Peyer's patch (tissue), 4 donors: ENCODE measurements around the gene CACNA1A. TPM values are rescaled to one million over a fixed set of nuclear protein-coding genes. Genes with fewer than 3 reads are reported as not detected.

Experiments used
- DNase-seq, 3 donors: peaks; one replicate each; pipeline ENCODE4 v3.0.0-alpha.2; 2017 to 2019
- H3K27ac ChIP-seq, 4 donors: fragments of 200-600 bp; sonication (generic); one replicate each; pipeline ENCODE4 v1.5.1; 2016 to 2019
- H3K27me3 ChIP-seq, 2 donors: fragments of 200-600 bp; sonication (generic); one replicate each; pipeline ENCODE4 v1.5.1; 2019
- H3K36me3 ChIP-seq, 3 donors: fragments of 200-600 bp; sonication (generic); one replicate each; pipeline ENCODE4 v1.5.1; 2016 to 2019
- H3K4me1 ChIP-seq, 4 donors: fragments of 200-600 bp; sonication (generic); one replicate each; pipeline ENCODE4 v1.5.1; 2016 to 2019
- H3K4me3 ChIP-seq, 4 donors: fragments of 200-600 bp; sonication (generic); 1 replicate in 3 of 4; 2 replicates in 1 of 4; pipeline ENCODE4 v1.5.1; 2016 to 2019; ENCODE audit warnings: mild to moderate bottlenecking in 1 of 4
- H3K9me3 ChIP-seq, 4 donors: fragments of 200-600 bp; sonication (generic); one replicate each; pipeline ENCODE4 v1.5.1; 2016 to 2019; ENCODE audit warnings: mild to moderate bottlenecking in 1 of 4
- POLR2A ChIP-seq, 2 donors: fragments of 450-650 bp; IDR thresholded peaks; one replicate each; pipeline ENCODE4 v1.5.1; 2017; ENCODE audit warnings: antibody characterized with exemption in 2 of 2, mild to moderate bottlenecking in 2 of 2, moderate library complexity in 2 of 2
- total RNA-seq, 4 donors: library from RNA; depleted of rRNA; stranded (reverse); fragments of >200 nt; gene quantifications; one replicate each; pipeline ENCODE4 v1.1.0, GENCODE V29; 2016
- TF ChIP-seq, protein P1 (sequence below), 6 experiments: fragments of 450-650 bp in 4 of 6; fragments of 200-600 bp in 2 of 6; sonication (generic) in 1 of 6; IDR thresholded peaks; one replicate each; pipeline ENCODE4 v1.5.1; 2017 to 2019; ENCODE audit warnings: antibody characterized with exemption in 6 of 6, mild to moderate bottlenecking in 3 of 6, moderate library complexity in 1 of 6

Gene CACNA1A
- total RNA-seq, 4 donors from 2014 or later = 16.8 to 25.7 (median 21.7) TPM

DNA sequence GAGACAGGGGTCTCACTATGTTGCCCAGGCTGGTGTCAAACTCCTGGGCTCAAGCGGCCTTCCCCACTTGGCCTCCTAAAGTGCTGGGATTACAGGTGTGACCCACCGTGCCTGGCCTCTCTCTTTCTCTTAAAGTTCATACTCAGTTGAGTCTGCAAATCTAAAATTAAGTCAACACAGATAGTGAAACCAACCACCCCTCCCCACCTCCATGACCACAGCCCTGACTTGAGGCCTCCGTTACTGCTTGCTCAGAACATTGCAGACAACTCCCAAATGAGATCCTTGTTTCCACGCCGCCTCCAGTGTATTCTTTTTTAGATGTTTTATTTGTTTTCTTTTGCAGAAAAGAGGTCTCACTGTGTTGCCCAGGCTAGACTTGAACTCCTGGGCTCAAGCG lies 94.4 kb downstream of the CACNA1A start:
- H3K9me3 ChIP-seq = no peaks in the 10 kb centered on the region
- no peak for DNase-seq
- H3K27ac ChIP-seq = no peak overlapping the region
- H3K36me3 ChIP-seq = no peaks in the 10 kb centered on the region
- TF ChIP-seq, protein P1, sequence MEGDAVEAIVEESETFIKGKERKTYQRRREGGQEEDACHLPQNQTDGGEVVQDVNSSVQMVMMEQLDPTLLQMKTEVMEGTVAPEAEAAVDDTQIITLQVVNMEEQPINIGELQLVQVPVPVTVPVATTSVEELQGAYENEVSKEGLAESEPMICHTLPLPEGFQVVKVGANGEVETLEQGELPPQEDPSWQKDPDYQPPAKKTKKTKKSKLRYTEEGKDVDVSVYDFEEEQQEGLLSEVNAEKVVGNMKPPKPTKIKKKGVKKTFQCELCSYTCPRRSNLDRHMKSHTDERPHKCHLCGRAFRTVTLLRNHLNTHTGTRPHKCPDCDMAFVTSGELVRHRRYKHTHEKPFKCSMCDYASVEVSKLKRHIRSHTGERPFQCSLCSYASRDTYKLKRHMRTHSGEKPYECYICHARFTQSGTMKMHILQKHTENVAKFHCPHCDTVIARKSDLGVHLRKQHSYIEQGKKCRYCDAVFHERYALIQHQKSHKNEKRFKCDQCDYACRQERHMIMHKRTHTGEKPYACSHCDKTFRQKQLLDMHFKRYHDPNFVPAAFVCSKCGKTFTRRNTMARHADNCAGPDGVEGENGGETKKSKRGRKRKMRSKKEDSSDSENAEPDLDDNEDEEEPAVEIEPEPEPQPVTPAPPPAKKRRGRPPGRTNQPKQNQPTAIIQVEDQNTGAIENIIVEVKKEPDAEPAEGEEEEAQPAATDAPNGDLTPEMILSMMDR (IDR thresholded peaks at IDR 0.05) = no peak
- no peak for TF ChIP-seq POLR2A (IDR thresholded peaks at IDR 0.05)
- no peak overlapping the region for H3K4me3 ChIP-seq
- no peaks in the 10 kb centered on the region for H3K27me3 ChIP-seq
- no peaks in the 10 kb centered on the region for H3K4me1 ChIP-seq

DNA sequence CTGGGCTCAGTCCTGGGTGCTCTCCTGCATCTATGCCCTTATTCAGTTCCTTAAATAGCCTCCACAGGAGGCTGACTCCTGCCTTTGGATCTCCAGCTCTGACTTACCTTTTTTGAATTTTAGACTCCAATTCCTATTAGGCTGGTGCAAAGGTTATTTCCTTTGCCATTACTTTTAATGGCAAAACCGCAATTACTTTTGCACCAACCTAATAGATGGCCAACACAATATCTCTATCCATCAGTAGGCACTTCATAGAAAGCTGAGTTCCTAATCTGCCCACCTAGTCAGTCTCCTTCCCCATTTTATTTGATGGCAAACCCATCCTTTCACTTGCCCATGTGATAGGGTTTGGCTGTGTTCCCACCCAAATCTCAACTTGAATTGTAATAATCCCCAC lies 95.3 kb downstream of the CACNA1A start:
- Histone ChIP-seq H3K36me3 (no peaks in the 10 kb centered on the region), H3K27ac (no peak overlapping the region), H3K4me3 (no peak overlapping the region), H3K9me3 (no peaks in the 10 kb centered on the region), H3K27me3 (no peaks in the 10 kb centered on the region), H3K4me1 (no peaks in the 10 kb centered on the region)
- DNase-seq = no peak
- TF ChIP-seq POLR2A (IDR thresholded peaks at IDR 0.05) = no peak
- TF ChIP-seq, protein P1 (IDR thresholded peaks at IDR 0.05) = no peak

DNA sequence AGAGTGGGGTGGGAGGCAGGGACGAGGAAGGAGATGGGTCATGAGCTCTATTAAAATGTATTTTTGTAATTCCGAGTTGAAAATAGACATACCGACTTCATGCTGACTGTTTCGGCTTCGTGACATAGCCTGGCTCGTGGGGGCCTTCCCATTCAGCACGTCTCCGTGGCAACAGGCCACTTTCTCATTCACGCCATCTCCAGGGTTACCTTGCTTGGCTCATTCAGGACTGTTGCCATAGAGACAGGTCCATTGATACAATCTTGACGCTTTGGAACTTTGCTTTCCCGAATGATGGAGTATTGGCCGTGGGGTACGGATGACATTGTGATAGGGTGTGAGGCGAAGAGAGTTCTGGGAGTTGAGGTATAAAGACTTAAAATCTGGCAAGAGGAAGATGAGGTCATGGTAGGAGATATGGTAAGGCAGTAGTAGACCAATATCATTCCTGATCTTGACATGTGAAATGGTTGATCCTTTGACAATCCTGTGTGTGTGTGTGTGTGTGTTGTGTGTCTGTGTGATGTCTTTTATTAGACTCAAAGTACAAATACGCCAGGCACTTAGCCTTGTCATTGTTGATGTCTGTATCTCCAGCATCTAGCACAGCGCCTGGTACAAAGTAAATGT lies 97.3 kb downstream of the CACNA1A start:
- TF ChIP-seq POLR2A (IDR thresholded peaks at IDR 0.05) = no peak
- H3K4me1 ChIP-seq = no peaks in the 10 kb centered on the region
- no peaks in the 10 kb centered on the region for H3K27me3 ChIP-seq
- no peaks in the 10 kb centered on the region for H3K36me3 ChIP-seq
- no peak overlapping the region for H3K27ac ChIP-seq
- DNase-seq = no peak
- H3K4me3 ChIP-seq = no peak overlapping the region
- no peaks in the 10 kb centered on the region for H3K9me3 ChIP-seq

DNA sequence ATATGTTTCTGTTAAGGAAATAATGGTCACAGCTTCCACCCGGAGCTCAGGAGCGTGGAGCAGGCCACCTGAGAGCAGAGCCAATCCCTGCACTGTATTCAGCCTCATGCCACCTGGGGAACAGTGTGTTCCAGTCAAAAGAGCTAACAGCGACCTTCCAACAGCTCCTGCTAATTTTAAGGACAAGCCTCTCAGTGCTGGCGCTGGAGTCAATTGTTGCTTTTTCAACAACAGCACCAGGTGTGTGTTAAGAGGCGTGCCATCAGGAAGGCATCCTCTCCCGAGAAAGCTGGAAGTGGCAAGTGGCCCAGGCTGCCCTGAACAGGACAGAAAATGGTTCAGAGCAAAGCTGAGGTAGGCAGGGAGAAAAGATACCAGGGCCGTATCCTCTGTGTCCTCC lies 102.0 kb downstream of the CACNA1A start:
- Histone ChIP-seq H3K36me3 (no peaks in the 10 kb centered on the region), H3K4me1 (no peaks in the 10 kb centered on the region), H3K27ac (no peak overlapping the region), H3K9me3 (peaks cover 0 to 8% (median 0%) of the 10 kb centered on the region in 4 donors), H3K27me3 (no peaks in the 10 kb centered on the region), H3K4me3 (no peak overlapping the region)
- no peak for DNase-seq
- TF ChIP-seq, protein P1 (IDR thresholded peaks at IDR 0.05) = no peak
- no peak for TF ChIP-seq POLR2A (IDR thresholded peaks at IDR 0.05)

DNA sequence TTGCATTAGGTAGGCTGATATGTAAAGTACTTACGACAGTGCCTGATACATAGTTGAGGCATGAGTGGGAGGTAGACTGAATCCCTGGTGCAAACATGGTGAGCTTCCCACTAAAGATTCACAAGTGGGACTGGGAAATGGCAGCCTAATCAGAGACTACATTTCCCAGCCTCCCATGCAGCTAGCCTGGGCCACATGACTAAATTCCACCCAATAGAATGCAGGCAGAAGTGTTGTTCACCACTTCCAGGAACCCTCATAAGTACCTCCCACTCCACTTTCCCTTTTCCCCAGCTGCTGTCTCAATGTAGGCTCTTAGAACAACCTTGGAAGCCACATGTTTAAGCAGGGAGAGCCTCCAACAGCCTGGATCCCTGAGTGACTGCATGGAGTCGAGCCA lies 104.9 kb downstream of the CACNA1A start:
- no peak for DNase-seq
- TF ChIP-seq, protein P1 (IDR thresholded peaks at IDR 0.05) = no peak
- TF ChIP-seq POLR2A (IDR thresholded peaks at IDR 0.05) = no peak

DNA sequence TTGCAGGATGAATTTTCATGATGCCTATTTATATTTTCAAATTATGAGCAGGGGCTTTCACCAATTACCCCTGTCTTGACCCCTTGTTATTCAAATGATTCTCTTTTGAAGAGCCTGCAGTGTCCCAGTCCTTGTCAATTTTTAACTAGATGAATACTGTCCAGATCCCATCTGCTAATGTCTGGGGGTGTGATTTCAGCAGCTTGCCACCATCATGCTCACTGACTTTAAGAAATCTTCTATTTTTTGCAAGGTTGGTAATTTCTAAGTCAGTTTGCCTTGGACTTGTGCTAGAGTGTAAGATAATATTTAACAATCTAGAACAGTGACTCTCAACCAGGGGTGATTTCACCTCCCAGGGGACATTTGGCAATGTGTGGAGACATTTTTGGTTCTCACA lies 106.0 kb downstream of the CACNA1A start:
- H3K9me3 ChIP-seq = peaks cover 0 to 10% (median 0%) of the 10 kb centered on the region in 4 donors
- no peak overlapping the region for H3K27ac ChIP-seq
- no peaks in the 10 kb centered on the region for H3K27me3 ChIP-seq
- no peak for TF ChIP-seq POLR2A (IDR thresholded peaks at IDR 0.05)
- TF ChIP-seq, protein P1 (IDR thresholded peaks at IDR 0.05) = no peak
- no peak for DNase-seq
- no peak overlapping the region for H3K4me3 ChIP-seq
- H3K36me3 ChIP-seq = no peaks in the 10 kb centered on the region
- H3K4me1 ChIP-seq = no peaks in the 10 kb centered on the region

More for the DNA sequence above, 104.9 kb downstream of the CACNA1A start:
- Histone ChIP-seq H3K27ac (no peak overlapping the region), H3K4me1 (no peaks in the 10 kb centered on the region), H3K4me3 (no peak overlapping the region), H3K27me3 (no peaks in the 10 kb centered on the region), H3K36me3 (no peaks in the 10 kb centered on the region), H3K9me3 (peaks cover 0 to 10% (median 0%) of the 10 kb centered on the region in 4 donors)
